Stimulated activated CD4-positive, alpha-beta T cell treated with anti-CD3 and anti-CD28 coated beads, Interleukin-1b, Interleukin-23, amount 100 ng/mL, for 4 hours (primary cell): ENCODE measurements around the gene GNAT2.
"Not testable (repeated sequence)": the region's sequence is repeated elsewhere in the genome, so short reads cannot be mapped to it uniquely, and the experiment has no call there.

Experiments
- DNase-seq, 2 donors: peaks; one replicate each; pipeline ENCODE4 v3.0.0-alpha.2; 2020; ENCODE audit warnings: low read depth in 2 of 2

Gene GNAT2

DNA sequence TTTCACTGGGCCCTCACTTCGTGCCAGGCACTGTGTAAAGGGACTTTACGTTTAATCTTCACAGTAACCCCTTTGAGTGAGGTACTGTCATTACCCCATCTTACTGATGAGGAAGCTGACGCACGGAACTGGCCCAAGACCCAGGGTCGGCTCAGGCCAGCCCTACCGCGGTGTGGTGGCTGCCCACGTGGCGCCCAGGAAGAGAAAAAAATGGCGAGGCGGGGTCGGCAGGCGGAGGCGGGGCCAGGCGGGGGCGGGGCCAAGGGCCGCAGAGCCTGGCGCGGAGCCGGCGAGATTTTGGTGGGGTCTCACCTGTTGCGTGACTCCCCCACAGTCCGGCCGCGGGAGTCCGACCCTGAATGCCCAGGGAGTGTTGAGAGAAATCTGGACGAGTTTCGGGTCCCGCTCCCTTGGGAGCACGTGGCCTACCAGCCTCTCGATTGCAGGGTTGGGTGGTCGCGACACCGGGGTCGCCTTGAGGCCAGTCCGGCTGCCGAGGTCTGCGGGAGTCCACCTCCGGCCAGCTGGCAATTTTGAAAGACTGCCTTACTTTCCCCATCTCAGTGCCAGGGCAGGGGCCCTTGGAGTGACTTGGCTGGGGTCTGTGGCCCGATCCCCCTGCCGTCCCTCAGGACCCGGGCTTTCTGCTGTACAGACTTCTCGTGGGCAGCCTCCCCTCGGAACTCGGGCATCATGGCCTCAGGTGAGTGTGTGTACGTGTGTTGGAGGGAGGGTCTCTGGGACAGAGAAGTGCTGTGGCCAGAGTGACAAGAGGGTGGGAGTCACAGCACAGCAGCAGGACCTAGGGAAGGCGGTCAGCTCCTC, at the start of gene GNAT2, which contains the start of gene AMPD2:
GNAT2 (minus strand) TSS at position 41 of the 825 bp plus-strand sequence. CDS start 6,746 bp downstream, outside the sequence.
AMPD2 (plus strand) TSS at position 262 of the 825 bp plus-strand sequence. CDS start 1,339 bp downstream, outside the sequence.
- peak; percentile 66 to 70 for DNase-seq

DNA sequence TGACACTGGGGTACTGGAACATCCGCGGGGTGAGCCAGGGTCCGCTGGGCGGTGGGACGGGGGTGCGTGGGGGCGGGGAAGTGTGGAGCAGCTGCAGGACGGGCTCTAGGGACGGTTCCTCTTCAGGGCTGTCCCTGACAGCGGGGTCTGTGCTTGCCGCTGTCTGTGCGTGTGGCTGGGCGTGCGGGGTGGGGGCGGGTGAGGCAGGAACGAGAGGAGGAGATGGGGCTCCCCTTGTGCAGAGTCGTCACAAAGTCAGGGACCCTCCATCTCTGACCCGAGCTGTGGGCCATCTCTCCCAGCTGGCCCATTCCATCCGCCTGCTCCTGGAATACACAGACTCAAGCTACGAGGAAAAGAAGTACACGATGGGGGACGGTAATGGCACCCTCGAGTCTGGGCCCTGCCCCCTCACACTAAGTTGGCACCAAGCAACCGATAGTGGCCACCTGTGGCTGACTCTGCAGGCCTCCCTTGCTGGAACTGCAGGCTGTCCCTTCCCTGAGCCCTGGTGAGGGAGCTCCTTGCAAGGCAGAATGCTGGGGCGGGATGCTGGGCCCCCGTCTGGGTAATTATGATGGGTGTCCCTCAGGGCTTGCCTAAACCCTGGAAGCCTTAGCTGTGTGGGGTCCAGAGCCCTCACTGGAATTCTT, 48.8 kb upstream of the GNAT2 start:
- DNase-seq, result no peak

DNA sequence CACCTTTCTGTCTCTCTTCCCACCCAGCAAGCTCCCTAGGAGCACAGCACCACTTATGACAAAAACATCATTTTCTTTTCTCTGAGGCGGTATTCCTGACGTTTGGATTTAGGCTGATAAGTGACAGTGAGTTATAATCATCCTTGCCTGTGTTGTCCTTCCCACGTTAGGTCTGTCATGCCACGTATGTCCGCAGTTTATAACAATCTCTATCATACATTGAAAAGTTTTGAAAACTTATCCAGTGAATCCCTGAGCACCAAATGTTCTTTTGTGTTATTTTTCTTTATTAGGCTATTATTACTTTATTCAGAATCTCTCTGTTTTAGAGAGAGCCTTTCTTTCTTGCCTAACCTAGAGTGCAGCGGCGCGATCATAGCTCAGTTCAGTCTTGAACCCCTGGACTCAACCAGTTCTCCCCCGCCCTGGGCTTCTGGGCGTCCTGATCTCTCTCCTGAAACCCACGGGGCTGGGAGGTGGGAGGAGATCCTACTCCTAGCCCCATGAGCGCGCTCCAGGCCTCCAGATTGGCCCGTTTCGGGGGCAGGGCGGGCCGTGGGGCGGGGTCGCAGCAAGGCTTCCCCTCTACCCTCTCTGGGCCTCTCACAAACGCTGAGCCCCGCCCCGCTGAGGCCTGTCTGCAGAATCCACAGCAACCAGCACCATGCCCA, 48.2 kb upstream of the GNAT2 start, which contains the start of gene GSTM2:
GSTM2 (plus strand) TSS at position 606 of the 671 bp plus-strand sequence; CDS start at position 665, 59 bp downstream.
- DNase-seq, result peak; percentile 58 to 81

DNA sequence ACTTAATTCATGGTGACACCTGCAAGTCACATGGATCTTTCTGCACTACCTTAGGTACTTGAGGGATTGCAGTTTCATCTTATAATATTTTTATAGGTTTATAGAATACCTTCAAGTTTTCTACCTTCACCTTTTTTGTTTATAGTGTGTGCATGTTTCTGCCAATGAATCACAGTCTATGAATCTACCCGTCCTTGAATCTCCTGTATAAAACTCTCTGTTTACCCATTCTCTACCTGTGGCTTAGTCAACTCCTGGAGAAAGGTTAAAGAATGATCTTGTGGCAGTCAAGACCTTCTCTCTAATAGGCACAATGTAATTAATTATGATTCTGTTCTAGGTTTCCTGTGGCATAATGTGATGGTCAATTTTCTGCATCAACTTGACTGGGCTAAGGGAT, 45.3 kb upstream of the GNAT2 start:
- DNase-seq, result no peak

DNA sequence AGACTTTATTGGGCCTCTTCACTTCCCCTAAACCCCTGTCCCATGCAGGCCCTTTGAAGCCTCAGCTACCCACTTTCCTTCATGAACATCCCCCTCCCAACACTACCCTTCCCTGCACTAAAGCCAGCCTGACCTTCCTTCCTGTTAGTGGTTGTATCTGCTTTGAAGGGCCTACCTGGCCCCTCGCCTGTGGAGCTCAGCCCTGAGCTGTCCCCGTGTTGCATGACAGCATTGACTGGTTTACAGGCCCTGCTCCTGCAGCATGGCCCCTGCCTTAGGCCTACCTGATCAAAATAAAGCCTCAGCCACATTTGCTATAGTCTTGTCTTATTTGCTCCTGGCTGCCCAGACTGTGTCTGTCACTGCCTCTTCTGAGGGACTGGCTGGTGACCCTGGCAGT, 42.0 kb upstream of the GNAT2 start:
- no peak for DNase-seq

DNA sequence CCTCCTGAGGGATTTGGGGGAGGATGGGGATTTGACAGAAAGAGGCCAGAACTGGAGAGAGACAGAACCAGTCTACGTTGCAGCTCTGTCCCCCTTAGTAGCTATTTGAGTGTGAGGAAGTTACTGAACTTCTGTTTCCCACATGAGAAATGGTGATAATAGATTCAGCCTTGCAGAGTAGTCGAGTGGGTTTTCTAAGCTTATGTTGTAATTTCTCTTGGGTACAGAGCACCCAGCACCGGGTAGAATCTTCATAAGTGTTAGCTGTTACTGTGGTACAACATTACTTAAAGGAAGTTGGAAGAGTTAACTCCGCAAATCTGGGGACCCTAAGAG, 41.2 kb upstream of the GNAT2 start:
- not testable (repeated sequence) for DNase-seq

DNA sequence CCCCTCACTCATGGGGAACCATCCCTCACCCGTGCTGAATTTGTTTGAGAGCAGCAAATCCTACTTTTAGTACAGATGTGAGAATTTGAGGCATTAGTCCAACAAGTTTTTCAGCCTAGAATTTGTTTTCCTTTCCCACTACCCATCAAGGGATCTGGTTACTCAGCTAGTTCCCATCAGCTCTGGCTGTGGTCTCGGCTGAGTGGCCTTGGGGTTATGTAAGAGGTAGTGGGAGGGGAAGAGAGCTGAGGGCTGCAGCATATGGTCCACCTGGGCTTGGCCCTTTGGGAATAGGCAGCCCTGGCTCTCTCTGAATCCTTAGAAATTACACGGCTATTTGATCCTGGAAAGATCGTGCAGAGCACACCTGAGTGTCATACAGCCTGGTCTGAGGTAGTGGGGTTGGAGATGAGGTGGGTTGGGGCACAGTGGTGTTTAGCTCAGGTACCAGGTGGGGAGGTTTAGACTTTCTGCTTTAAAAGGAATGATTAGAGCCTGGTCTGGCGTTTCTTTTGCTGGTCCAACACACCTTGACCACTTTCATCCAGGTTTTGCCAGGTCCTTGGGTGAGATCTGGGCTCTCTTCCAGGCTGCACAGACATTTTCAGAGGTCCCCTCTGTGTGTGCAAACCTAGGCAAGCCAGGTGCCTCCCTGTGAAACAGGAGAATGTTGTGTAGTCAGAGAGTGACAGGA, 40.7 kb upstream of the GNAT2 start:
- DNase-seq, result no peak

DNA sequence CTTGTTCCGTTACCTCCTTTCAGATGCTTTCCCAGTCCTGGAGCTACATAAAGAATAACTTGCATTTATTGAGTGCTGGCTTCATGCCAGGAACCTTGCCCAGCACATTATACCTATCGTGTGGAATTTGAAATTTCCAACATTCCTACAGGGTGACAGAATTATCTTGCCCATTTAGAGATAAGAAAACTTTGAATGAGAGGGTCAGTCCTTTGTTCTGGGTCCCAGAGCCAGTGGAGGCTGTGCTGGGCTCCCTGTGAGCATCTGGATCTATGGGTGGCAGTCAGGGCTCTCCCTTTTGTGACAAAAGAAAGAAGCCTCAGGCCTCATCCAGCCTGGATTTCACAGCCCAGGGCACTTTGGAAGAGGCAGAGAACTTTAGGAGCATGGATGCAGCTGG, 39.7 kb upstream of the GNAT2 start:
- DNase-seq, result no peak

DNA sequence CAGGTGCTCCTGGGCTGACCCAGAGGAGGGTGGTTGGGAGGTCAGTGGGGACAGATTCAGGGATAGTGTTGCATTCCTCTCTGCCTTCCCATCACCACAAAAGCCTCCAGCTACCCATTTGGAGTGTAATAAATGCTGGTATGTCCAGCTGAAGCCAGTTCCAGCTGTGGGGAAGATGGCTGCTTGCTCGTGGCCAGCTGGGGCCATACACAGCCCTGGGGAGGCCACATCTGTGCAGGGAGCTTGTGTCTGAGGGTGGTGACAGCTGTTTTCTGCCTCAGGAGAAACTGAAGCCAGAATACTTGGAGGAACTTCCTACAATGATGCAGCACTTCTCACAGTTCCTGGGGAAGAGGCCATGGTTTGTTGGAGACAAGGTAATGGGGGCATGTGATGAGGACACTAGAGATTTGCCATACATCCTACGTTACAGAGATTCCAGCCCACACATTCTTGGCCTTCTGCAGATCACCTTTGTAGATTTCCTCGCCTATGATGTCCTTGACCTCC, 39.2 kb upstream of the GNAT2 start:
- DNase-seq, result no peak

DNA sequence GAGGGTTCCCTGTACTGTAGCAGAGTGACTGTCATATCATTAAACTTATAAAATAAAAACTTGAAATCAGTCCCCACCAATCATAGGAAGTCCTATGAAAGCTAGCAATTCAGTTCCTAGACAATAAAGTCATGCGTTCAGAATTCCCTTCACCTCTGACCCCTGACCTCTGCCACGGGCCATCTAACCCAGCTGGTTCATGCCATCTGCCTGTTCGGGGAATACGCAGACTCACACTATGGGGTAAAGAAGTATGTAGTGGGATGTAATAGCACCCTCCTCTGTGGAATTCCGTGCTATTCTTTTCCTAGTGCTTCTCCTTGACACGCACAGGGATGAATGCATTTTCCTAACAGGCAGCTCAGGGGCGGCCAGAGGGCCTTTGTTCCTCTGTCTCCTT, 38.6 kb upstream of the GNAT2 start:
- no peak for DNase-seq

DNA sequence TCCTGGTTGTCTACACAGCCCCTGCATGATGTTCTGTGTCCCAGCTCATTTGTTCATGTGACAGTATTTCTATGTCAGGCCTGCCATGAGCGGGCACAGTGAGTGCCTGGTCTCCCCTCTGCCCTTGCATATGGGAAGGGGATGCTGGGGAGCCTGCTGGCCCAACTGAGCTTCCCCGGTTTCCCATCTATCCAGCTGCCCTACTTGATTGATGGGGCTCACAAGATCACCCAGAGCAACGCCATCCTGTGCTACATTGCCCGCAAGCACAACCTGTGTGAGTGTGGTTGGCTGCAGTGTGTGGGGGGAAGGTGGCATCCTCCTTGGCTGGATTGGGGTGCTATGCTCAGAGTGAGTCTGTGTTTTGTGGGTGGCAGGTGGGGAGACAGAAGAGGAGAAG, 38.0 kb upstream of the GNAT2 start:
- no peak for DNase-seq

DNA sequence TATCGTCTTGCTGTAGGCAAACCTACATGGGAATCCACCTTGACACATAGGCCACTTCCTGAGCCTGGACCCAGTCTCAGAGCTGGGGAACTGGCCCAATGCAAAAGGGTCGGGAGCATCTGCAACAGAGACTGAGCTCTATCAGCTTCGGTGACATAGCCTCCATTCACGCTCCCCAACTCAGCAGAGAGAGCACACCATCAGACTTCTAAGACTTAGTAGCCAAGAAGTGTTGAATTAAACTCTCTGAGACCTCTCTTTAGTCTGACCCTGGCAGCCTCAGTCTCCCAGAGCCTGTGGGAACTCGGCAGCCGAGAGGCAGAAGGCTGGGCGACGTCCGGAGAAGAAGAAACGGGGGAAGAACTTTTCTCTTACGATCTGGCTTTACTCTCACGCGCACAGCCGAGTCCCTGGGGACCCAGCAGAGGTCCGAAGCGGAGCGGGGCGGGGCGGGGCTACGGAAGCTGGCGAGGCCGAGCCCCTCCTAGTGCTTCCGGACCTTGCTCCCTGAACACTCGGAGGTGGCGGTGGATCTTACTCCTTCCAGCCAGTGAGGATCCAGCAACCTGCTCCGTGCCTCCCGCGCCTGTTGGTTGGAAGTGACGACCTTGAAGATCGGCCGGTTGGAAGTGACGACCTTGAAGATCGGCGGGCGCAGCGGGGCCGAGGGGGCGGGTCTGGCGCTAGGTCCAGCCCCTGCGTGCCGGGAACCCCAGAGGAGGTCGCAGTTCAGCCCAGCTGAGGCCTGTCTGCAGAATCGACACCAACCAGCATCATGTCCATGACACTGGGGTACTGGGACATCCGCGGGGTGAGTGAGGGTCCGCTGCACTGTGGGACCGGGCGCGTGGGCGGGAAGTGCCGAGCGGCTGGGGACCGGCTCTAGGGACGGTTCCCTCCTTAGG, 36.5 kb upstream of the GNAT2 start, which contains the start of gene GSTM4:
GSTM4 (plus strand) TSS at position 485 of the 905 bp plus-strand sequence; CDS start at position 776, 291 bp downstream.
- peak; percentile 38 to 65 for DNase-seq

DNA sequence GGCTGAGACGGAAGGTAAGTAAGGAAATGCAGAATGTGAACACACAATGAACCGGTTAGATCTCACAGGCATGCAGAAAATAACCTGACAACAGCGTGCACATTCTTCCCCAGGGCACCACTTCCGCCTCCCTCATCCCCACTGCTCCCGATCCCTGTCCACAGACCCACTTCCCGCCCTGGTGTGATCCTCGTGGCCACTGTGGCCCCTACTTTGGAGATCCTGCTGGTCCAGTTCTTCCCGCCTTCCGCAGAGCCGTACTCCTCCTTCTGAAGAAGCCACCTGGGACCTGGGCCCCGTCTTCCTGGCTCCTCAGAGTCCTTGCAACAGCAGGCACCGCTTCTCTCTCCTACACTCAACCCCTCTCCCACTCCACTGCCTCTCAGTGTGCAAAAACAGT, 35.1 kb upstream of the GNAT2 start:
- DNase-seq, result no peak

DNA sequence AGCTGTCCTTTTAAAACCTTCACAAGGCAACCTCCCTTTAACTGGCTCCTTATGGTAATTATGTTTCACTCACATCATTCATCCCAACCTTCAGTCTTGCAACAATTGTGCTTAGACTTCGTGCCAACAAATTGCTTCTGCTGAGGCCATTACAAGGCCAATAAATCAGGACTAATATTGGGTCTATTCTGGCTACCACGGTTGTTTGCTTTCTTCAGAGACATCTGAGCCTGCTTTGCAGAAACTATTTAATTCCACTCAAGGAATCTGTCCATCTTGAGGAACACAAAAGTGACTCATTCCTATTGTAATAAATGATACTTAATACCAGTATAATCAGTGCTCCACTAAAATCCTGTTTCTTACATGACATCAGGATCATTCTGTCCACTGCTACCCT, 33.9 kb upstream of the GNAT2 start:
- no peak for DNase-seq

DNA sequence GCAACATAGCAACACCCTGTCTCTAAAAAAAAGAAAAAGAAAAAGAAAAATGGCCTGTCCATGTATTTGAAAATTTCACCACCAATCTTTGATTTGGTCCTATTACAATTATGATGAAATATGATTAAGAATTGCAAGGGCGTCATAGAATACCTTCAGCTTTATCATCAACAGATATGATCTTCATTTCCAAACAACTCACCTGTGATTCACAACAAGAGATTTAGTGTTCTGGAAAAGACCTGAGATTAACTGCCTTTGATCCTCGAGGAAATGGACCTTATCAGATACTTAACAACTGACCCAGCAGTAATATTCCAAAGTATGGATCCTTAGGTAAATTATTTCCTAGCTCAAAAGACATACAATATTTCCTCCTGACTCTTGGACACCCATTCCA, 33.0 kb upstream of the GNAT2 start:
- DNase-seq, result no peak

DNA sequence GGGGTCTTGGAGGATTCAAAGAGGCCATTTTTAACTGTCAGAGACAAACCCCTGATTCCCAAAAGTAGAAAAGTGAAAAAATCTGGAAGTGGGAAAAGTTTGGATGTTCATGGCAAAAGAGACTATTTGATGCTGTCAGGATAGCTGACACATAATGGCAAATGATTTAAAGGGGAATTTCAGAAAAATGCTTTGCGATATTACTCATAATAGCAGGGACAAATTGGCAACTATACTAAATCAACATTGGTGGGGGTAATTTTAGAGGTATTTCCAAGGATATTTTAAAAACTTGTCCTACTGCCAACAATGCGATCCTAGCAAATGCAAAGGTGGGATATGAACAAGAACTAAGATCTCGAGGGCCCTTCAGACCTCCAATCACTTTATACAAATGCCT, 31.2 kb upstream of the GNAT2 start:
- DNase-seq, result no peak

DNA sequence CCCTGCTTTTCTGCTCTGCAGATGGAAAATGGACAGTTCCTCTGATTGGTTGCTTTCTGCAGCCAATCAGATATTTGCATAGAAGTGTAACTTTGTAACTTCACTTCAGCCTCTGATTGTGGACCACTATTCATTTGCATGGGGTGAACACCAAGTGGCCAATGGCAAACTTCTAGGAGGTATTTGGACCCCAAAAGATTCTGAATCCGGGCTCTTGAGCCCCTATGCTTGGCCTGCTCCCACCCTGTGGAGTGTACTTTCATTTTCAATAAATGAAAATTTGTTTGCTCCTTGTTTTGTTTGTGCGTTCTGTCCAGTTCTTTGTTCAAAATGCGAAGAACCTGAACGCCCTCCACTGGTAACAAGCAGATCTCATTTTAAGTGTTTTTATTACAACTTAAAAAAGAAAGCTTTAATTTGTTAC, 30.1 kb upstream of the GNAT2 start:
- DNase-seq, result no peak

DNA sequence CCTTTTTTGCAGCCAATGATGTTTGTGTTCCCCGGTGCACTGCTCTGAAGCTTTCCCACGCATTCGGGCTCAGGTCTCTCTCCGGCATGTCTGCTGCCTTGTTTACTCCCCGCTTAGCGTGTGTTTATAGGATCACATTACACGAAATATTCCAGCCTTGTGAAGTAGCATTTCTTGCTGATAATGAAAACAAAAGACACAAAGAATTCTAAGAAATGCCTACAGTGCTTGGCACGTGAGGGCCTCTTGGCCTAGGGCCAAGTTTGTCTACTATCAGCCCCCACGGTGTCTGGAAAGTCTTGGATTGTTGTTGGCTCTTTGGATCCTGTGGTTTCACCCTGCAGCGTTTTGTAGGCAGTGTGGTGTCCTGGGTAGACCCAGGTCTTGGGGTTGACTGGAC, 25.3 kb upstream of the GNAT2 start:
- no peak for DNase-seq

DNA sequence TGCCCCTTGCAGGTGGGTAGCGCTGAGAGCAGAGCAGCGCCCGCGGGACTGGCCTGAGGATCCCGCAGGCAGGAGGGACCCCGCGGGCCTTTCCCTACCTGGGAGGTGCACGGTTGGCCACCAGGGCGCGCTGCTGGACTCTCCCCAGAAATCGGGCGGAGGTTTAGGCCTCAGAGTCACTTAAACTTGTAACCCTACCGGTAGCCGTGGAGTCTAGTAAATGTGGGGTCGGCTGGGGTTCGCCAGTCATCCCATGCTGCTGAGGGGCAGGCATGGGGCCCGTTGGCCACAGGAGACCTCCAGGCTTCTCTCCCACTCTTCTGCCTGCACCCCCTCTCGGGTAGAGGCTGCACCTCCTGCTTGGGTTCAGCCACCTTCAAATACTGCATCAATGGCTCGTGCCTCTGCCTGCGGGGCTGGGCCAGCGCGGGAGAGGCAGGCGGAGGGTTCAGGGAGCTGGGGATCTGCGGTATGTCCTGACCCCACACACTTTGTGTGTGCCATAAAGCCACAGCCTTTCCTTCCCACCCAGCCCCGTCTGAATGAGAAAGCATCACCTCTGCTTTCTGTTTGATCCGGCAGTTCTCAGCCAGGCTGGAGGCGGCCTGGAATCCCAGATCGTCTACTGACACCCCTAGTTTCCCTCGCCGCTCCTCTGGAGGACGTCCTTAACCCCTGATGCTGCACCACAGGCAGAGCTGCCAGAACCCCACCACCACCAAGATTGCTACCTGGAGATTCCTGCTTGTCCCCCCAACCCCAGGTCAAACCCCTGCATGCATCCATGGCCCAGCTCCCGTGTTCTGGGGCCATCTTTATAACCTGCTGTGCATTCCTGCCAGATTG, 24.2 kb upstream of the GNAT2 start:
- DNase-seq, result peak; percentile 84 to 89

DNA sequence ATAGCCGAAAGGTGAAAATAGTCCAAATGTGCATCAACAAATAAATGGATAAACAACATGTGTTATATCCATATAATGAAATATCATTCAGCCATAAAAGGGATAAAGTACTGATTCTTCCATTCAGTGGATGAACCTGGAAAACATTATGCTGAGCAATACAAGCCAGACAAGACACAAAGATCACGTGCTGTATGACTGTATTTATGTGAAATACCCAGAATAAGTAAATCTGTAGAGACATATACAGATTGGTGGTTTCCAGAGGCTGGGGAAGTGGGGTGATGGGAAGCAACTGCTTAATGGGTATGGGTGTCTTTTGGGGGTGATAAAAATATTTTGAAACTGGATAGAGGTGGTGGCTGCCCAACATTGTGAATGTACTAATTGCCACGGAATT, 23.2 kb upstream of the GNAT2 start:
- DNase-seq, result no peak
